T47D (cell line): ENCODE results near the gene TMEM135.

Experiments used
- DNase-seq, 2 experiments: peaks; one replicate each; pipeline versions ENCODE4 v3.0.0 to v3.0.0-alpha.2; 2011 to 2012; ENCODE audit warnings: low read depth in 1 of 2, low spot score in 1 of 2
- JUND ChIP-seq: IDR thresholded peaks from 2 replicates; pipeline ENCODE4 v1.6.1; 2012; ENCODE audit warnings: low read depth
- in situ Hi-C: cut with HindIII; loops from 2 replicates; pipeline ENCODE4 v1.10.0; 2016; ENCODE audit warnings: low sequenced_read_pairs, low pct_unique_long_range_greater_than_20kb

Gene TMEM135

DNA sequence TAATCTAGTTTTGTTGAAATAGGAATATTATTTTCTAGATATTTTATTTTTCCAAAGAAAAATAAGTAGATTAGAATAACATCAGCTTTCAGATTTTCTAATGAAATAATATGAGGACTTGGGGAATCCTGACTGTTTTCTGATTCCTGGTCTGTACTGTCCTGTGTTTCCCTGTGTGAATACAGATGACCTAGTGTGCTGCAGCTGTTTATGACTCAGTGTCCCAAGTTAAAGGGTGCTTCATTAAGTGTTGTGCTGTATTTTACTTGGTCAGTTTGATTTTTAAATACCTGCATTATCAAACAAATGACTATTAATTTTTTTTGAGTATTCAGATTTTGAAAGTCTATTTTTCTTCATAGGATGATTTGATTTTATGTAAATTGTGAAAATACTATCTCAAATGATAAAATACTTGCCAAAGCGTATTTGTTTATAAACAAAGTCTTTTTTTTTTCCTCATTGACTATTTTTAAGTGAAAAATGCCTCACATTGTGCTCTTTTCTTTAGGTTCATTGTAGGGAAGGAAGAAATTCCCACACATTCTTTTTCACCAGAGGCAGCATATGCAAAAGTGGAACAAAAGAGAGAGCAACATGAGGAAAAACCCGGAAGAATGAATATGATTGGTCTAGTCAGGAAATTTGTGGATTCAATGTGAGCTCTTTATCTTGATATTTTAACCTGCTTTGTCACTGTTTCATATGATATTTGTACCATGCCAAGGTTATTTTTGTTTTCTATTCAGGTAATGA is 264.2 kb downstream of the TMEM135 start:
- no peak for DNase-seq
- in situ Hi-C loops: no loop called here
- TF ChIP-seq JUND: no peak

DNA sequence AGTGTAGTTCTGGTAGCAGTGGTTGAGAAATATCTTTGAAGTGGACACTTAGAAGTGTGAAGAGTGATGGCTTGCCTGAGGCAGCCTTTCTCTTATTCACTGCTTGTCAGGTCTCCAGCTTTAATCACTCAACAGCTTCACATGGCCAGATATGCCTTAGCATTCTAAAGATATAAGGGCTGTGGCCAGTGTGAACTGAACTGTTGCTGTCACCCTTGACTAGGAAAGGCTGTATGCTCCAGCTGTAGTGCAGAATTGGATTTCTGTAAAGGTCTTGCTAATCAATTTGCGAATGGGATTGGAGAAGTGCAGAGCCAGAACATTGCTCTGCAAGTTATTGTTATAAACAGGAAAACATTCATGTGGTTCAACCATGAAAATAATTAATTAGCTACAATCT is 266.7 kb downstream of the TMEM135 start:
- DNase-seq: no peak
- in situ Hi-C loops: no loop called here
- TF ChIP-seq JUND: no peak

DNA sequence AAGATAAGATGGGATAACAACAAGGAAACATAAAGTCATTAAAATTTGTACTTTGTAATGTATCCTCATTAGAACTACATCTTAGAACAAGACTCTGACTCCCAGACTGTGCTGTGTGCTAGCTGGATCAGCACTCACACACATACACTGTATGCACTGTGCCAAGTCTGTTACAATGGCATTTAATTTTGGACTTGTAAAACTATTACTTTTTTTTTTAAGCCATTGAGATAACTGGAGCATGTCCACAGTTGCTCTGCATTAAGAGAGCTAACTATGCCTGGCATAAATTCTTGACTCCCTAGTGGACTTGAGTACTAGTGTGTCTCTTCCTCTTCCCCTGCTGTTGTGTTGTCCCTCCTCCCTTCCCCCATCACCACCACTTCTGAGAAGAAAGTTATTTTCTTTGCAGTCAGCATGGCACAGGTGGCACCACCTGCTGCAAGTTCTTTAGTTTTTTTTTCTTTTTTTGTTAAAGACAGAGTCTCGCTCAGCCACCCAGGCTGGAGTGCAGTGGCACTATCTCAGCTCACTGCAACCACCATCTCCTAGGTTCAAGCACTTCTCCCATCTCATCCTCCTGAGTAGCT is 268.6 kb downstream of the TMEM135 start:
- DNase-seq: no peak
- in situ Hi-C loops: no loop called here
- TF ChIP-seq JUND: no peak

DNA sequence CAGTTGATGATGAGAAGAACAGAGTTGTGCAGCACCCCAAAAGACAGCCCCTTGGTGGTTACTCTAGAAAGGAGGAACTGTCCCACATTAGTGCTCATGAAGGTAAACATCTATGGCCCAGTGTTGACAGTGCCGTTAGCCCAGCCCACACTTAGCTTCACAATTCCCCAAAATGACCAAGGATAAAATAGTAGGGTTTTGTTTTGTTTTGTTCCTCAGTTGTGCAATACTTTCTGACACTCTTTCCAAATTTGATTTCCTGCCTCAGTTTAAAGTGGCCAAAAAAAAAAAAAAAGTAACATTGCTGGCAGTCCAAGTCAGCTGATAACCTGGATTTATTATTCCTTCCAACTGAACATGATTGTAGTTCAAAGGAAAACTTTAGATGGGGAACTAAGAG is 269.4 kb downstream of the TMEM135 start:
- in situ Hi-C loops: no loop called here
- no peak for TF ChIP-seq JUND
- no peak for DNase-seq

DNA sequence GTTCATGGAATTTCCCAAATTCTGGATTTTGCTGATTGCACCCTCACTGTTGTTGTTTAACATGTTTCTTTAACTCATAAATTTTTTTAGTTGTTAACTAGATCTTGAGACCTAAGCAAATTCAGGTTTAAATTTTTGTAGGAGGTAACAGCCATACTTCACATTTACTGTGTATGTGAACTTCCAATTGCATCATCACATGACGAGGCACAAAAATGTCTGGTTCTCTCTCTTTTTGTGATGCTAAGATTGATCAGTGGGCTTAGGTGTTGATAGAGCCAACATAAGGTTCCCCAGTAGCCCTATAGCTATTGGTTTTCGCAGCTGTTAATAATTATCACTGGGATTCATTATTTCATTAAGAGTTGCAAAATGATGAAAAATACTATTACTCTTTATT is 277.5 kb downstream of the TMEM135 start:
- in situ Hi-C loops: no loop called here
- no peak for TF ChIP-seq JUND
- no peak for DNase-seq

DNA sequence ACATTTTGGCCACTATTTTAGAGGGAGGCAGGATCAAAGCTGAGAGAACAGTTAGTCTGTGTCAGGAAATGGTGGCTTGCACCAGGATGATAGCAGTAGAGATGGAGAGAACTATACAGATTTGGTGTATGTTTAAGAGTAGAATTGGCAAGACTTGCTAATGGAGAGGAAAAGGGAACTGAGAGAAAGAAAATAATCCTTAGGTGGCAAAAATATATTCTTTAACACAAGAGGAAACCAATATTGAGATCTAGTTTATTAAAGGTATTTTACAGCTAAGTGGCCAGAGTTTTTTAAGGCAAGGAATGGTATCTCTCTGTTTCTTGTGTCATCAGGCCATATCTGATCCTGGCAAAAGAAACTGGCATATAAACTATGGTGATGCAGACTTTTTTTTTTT is 278.8 kb downstream of the TMEM135 start:
- TF ChIP-seq JUND: no peak
- DNase-seq: no peak
- in situ Hi-C loops: no loop called here

DNA sequence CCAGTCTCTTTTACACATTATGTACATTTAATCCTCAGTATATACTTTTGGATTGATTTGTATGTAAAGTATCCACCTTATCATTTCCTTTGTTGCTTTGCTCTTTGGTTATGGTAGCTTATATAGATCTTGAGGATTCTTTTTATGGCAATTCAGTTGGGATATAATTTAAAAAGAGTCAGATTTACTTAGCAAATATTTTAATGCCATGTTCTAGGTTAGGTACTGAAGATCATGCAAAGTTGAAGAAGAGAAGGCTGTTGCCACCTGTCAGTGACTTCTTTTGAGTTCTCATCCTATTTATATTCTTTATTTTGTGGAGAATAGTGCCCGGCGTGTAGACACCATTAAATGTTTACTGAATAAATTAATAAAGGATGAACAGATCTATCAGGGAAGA is 279.7 kb downstream of the TMEM135 start:
- TF ChIP-seq JUND: no peak
- no peak for DNase-seq
- in situ Hi-C loops: no loop called here

DNA sequence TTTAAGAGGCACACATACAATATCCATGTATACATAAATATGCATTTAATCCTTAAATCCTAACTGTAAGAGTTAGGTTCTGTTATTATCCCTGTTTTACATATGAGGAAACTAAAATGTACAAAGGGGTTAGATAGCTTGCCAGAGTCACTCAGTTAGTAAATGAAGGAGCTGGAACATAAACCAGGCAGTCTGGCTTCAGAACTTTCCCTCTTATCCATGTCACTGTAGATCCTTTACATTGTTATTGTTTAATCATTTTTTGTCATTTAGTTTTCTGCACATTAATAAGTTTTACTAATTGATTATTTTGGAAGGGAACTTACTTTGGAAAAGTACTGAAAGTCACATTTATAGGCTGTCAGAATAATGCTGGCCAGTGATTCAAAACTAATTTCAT is 282.4 kb downstream of the TMEM135 start:
- DNase-seq: no peak
- in situ Hi-C loops: no loop called here
- TF ChIP-seq JUND: no peak

DNA sequence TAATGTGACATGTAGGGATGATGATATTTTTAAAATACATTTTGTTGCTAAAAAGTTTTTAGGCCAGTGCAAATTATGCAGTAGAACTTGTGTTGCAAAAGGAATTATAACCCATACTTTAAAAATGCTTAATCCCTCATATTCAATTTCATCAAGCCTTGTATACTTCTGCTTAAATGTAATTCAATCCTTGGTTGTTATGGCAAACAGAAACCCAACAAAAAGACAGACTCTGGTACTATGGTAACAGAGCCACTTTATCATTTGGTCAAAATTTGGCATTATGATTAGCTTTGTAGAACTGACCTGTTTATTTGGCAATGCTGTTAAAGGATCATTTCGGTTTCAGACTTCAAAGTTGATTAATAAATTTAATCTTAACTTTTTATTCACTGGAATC is 284.8 kb downstream of the TMEM135 start:
- TF ChIP-seq JUND: no peak
- in situ Hi-C loops: no loop called here
- DNase-seq: no peak

DNA sequence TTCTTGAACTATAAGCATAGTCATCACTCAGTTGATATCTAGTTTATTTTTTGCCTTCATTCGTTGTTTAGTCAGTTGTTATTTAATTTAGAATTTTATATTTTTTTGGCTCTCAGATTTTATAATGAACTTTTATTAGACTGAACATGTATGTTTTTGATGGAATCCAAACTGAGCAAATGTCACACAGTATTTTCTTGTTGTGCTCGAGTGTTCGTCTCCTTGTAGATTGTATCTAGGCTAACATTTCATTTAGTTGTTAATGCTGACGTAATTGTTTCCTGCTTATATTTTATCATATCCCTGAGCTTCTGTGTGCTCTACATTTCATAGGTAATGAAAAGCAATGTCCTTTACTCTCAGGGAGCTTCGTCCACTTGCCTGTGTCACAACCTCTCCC is 286.2 kb downstream of the TMEM135 start:
- no peak for DNase-seq
- in situ Hi-C loops: no loop called here
- no peak for TF ChIP-seq JUND

DNA sequence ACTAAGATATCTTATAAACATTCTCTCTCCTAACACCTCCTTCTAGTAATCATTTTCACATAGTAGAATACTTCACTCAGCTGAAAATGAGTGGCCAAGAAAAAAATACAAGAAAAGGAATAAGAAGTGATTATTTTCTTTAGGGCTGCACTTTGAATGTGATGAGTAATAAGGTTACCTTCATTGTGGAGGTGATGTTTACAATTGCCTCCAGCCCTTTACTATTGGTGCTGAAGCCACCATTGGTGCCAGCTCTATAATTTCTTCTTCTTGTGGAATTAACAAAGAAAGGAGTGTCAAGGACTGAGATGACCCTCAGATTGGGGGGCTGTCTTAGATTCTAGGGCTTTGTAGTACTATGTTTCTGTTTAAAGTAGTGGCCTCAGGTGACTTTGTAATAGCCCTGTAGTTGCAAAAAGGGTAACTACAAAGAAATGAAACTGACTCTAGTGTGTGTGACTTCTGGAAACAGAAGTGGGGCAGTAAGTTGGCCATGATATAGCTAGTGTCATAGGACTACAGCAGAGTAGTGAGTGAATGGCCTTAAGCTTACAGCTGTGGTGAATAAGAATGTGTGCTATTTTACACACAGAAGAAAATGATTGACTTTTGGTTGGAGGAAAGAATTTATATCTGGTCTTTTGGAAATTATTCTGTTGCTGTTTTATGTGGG is 287.2 kb downstream of the TMEM135 start:
- no peak for TF ChIP-seq JUND
- peak in 1 of 2 experiments; percentile 31 for DNase-seq
- in situ Hi-C loops: no loop called here

DNA sequence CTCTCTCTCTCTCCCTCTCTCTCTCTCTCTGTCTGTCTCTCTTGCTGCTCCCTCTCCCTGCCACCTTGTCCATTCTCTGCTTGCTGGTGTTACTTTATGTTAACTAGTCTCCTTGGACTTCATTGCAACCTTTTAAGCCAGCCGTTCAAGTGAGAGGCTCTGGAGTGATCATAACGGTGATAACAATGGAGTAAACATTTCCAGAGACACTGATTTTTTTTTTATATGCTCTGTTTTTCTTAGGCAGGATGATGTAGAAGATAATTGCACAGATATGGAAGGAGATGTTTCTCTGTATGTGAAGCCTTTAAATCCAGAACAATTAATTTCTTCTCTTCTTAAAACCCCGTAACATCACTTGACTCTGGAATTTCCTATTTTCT is 287.7 kb downstream of the TMEM135 start:
- DNase-seq: peak in 1 of 2 experiments; percentile 22
- in situ Hi-C loops: no loop called here
- TF ChIP-seq JUND: no peak

DNA sequence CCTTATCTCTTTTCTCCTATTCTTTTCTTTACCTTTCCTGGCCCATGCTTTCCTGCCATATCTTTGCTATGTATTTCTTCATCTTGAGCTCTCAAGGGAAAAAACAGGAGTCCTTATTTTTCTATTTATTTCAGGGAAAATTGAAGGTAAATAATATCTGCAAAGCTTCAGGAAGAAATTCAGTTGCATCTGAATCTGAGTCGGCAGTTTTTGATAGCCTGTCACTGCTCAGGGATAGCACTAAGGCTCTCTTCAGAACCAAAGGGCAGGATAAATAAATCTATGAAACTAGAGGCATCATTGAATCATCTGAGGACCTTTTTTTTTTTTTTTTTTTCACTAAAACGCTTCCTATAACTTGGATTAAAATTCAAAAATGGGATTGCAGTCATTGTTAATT is 288.9 kb downstream of the TMEM135 start:
- no peak for TF ChIP-seq JUND
- no peak for DNase-seq
- in situ Hi-C loops: no loop called here
